ENCODE results near the gene GRIK4. TPM values are rescaled to one million over a fixed set of nuclear protein-coding genes. Genes with fewer than 3 reads are reported as not detected.

Gene GRIK4
- total RNA-seq, 1 donor from 2014 or later = 0.89 TPM

DNA sequence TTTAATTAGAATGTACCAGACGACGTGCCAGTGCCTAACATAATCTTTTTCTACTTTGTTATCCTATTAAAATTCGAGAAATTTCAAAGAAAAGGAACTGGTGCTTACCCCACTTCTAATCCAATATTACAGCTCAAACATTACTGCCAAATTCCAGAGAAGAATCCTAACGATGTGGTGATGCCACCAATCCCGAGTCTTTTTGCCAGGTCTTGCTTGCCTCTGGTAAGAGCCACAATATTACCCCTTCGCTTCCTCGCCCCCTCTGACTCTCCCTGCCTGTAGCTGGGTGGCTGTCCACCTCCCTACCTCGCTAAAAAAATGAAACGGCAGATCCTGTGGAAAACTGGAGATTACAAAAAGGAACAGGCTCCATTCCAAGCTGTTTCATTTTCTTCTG, 462.9 kb downstream of the GRIK4 start:
- no peak for DNase-seq (ENCODE audit: low read depth, low spot score)
- Mint-ChIP-seq H3K27me3 (ENCODE audit: low read depth) (no peaks in the 10 kb centered on the region), H3K4me3 (no peak overlapping the region), H3K4me1 (peaks cover 17% of the 10 kb centered on the region), H3K9me3 (no peaks in the 10 kb centered on the region), H3K27ac (ENCODE audit: unreplicated experiment) (no peak overlapping the region), H3K36me3 (ENCODE audit: low read depth) (no peaks in the 10 kb centered on the region)
- TF ChIP-seq, protein P1, sequence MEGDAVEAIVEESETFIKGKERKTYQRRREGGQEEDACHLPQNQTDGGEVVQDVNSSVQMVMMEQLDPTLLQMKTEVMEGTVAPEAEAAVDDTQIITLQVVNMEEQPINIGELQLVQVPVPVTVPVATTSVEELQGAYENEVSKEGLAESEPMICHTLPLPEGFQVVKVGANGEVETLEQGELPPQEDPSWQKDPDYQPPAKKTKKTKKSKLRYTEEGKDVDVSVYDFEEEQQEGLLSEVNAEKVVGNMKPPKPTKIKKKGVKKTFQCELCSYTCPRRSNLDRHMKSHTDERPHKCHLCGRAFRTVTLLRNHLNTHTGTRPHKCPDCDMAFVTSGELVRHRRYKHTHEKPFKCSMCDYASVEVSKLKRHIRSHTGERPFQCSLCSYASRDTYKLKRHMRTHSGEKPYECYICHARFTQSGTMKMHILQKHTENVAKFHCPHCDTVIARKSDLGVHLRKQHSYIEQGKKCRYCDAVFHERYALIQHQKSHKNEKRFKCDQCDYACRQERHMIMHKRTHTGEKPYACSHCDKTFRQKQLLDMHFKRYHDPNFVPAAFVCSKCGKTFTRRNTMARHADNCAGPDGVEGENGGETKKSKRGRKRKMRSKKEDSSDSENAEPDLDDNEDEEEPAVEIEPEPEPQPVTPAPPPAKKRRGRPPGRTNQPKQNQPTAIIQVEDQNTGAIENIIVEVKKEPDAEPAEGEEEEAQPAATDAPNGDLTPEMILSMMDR (conservative IDR thresholded peaks at IDR 0.05) = no peak

DNA sequence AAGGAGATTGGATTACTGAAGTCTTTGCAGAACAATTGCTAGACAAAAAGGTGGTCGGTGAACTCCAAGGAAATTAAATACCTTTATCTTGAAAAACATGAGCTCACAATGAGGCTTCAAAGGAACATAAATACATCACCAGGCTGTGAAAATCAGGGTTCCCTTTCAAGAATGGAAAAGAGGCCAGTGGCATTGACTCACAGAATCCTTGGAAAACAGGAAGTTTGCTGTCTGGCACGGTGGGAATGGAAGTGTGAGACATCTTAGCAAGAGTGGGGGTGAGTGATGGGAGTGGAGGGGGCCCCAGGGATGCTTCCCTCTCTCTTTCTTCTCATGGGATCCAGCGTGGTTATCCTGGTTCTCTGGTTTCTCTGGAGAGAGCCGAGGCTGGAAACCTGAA, 463.4 kb downstream of the GRIK4 start:
- DNase-seq (ENCODE audit: low read depth, low spot score) = no peak
- H3K9me3 Mint-ChIP-seq = no peaks in the 10 kb centered on the region
- no peaks in the 10 kb centered on the region for H3K27me3 Mint-ChIP-seq (ENCODE audit: low read depth)
- no peak overlapping the region for H3K27ac Mint-ChIP-seq (ENCODE audit: unreplicated experiment)
- TF ChIP-seq, protein P1 (conservative IDR thresholded peaks at IDR 0.05) = no peak
- no peaks in the 10 kb centered on the region for H3K36me3 Mint-ChIP-seq (ENCODE audit: low read depth)
- no peak overlapping the region for H3K4me3 Mint-ChIP-seq
- H3K4me1 Mint-ChIP-seq = peaks cover 17% of the 10 kb centered on the region

DNA sequence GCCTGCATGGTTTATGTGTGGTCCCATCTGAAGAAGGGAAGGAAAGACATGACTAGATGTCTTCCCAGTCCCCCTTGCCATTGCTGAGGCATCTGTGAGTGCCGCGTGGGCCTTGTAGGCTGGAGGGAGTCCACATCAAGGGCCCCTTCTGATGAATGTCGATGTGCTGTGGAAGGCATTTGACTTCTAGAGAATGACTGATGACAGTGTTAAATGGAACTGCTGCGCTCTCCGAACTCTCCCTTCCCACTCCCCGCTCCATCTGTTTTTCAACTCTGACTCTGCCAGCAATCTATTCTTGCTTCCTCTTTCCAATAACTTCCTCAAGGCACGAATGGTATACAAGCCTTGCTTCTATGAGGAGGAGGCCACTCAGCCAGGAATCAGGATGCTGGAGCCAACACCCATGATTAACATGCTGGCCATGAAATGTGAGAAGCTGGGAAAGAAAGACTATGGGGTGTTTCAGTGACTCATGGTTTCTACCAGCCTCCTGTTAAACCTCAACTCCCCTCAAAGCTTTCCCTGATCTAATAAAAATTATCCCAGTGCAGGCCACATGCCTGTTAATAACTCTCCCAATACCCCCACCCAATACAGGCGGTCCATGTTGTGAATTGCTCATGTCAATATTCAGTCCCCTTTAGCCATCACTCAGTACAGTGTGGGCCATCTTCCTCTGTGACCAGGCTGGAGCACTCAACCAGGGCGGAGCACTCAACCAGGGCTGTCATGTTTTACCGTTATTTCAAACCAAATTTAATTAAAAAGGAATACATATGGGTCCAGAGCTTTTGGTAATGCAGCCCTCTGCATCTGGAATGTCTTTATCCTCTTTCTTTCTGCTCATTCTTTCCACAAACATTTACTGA, 466.0 kb downstream of the GRIK4 start:
- no peaks in the 10 kb centered on the region for H3K9me3 Mint-ChIP-seq
- H3K36me3 Mint-ChIP-seq (ENCODE audit: low read depth) = no peaks in the 10 kb centered on the region
- TF ChIP-seq, protein P1 (conservative IDR thresholded peaks at IDR 0.05) = no peak
- no peak overlapping the region for H3K27ac Mint-ChIP-seq (ENCODE audit: unreplicated experiment)
- no peak overlapping the region for H3K4me3 Mint-ChIP-seq
- peaks cover 17% of the 10 kb centered on the region for H3K4me1 Mint-ChIP-seq
- H3K27me3 Mint-ChIP-seq (ENCODE audit: low read depth) = no peaks in the 10 kb centered on the region
- no peak for DNase-seq (ENCODE audit: low read depth, low spot score)

DNA sequence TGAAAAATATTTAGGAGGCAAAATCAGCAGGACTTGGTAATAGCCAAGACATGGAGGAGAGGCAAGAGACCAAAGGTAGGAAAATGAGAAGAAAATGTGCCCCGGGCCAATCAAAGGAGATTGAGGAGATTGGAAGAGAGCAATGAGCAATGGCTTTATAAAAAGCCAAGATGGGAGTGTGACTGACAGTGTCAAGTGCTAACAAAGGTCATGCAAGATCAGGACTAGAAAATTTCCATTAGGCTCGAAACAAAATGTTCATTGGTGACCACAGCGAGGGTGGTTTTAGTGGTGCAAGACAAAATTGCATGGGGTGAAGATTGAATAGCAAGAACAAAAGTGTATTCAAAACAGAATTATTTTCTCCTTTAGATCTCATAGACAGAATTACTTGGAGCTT, 467.2 kb downstream of the GRIK4 start:
- no peak for DNase-seq (ENCODE audit: low read depth, low spot score)
- H3K36me3 Mint-ChIP-seq (ENCODE audit: low read depth) = no peaks in the 10 kb centered on the region
- H3K4me1 Mint-ChIP-seq = peaks cover 17% of the 10 kb centered on the region
- TF ChIP-seq, protein P1 (conservative IDR thresholded peaks at IDR 0.05) = no peak
- no peak overlapping the region for H3K4me3 Mint-ChIP-seq
- peaks cover 3% of the 10 kb centered on the region for H3K27me3 Mint-ChIP-seq (ENCODE audit: low read depth)
- H3K27ac Mint-ChIP-seq (ENCODE audit: unreplicated experiment) = no peak overlapping the region
- no peaks in the 10 kb centered on the region for H3K9me3 Mint-ChIP-seq

DNA sequence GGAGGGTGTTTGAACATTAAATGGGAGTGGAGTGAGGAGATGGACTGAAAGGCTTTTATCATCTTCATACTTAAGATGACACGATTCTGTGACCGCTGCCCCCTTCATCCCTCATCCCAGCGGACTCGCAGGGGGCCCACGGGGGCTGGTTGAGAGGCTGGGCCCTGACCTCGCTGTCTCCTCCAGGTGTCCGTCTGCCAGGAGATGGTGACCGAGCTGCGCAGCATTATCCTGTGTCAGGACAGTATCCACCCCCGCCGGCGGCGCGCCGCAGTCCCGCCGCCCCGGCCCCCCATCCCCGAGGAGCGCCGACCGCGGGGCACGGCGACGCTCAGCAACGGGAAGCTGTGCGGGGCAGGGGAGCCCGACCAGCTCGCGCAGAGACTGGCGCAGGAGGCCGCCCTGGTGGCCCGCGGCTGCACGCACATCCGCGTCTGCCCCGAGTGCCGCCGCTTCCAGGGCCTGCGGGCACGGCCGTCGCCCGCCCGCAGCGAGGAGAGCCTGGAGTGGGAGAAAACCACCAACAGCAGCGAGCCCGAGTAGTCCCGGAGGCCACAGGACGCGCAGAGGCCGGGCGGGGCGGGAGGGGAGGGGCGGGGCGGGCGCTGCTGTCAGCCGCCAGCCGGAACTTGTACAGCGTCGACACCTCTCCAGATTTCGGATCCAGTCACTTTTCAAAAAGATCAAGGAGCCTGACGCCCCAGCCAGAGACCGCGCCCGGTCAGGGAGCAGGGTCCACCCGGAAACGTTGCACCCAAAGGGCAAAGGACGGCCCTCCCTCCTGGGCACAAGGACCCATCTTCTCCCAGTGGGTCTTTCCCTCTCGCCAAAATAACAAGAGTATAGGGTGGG, 474.4 kb downstream of the GRIK4 start:
- TF ChIP-seq, protein P1 (conservative IDR thresholded peaks at IDR 0.05) = peak; percentile 51
- Mint-ChIP-seq H3K27me3 (ENCODE audit: low read depth) (peaks cover 15% of the 10 kb centered on the region), H3K36me3 (ENCODE audit: low read depth) (no peaks in the 10 kb centered on the region), H3K27ac (ENCODE audit: unreplicated experiment) (no peak overlapping the region), H3K4me3 (peak overlapping the region; percentile 68), H3K9me3 (no peaks in the 10 kb centered on the region), H3K4me1 (peaks cover 9% of the 10 kb centered on the region)
- DNase-seq (ENCODE audit: low read depth, low spot score) = peak; percentile 30
